ENCODE results near the gene AZU1. TPM values are rescaled to one million over a fixed set of nuclear protein-coding genes. Genes with fewer than 3 reads are reported as not detected.

The AZU1 gene
- polyA plus RNA-seq, 3 donors: 2.7 to 5.7 (median 4.3) TPM

DNA sequence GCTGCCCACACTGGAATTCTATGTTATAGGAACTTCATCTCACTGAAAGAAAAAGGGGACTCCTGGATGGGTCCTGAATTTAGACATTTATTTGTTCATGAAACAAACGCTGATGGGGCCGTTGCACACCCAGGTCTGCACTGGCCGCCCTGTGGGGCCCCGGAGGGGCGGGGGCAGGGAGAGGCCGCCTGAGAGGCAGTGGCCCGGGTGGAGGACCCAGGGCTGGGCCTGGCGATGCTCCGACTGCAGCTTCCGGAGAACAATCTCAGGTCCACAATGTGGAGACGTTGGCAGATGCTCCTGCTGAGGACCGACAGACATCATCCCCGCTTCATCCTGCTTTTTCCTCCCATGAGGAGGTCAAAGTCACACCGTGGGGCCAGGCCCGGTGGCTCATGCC is 46.7 kb upstream of the AZU1 start:
- Histone ChIP-seq H3K9me3 (replicated peaks in 1 of 2; ENCODE audit: control insufficient read depth in 1 of 2, insufficient read depth in 1 of 2, low read length in 2 of 2) (no peaks in the 10 kb centered on the region), H3K79me2 (ENCODE audit: insufficient read depth, low read length) (no peaks in the 10 kb centered on the region), H3K27ac (ENCODE audit: low read depth in 1 of 2, low read length in 2 of 2) (no peak overlapping the region), H4K20me1 (ENCODE audit: insufficient read depth, low read length) (no peaks in the 10 kb centered on the region), H3K4me1 (ENCODE audit: control insufficient read depth in 1 of 2, insufficient read depth in 2 of 2, low read length in 2 of 2) (no peaks in the 10 kb centered on the region), H3K36me3 (replicated peaks in 1 of 2; ENCODE audit: control insufficient read depth in 1 of 2, insufficient read depth in 2 of 2, low read length in 2 of 2) (no peaks in the 10 kb centered on the region), H3K9ac (ENCODE audit: insufficient read depth, low read length, poor library complexity, severe bottlenecking) (no peak overlapping the region), H3K27me3 (ENCODE audit: control insufficient read depth in 2 of 2, insufficient read depth in 2 of 2, low read length in 2 of 2) (peaks cover 0 to 2% of the 10 kb centered on the region in 2 donors), H3K4me3 (replicated peaks in 1 of 3; ENCODE audit: low read depth in 2 of 3, low read length in 3 of 3) (no peak overlapping the region), H2AFZ (ENCODE audit: insufficient read depth, low read depth, low read length, poor library complexity, severe bottlenecking) (no peak overlapping the region), H3K4me2 (replicated peaks; ENCODE audit: extremely low read depth, low read length, poor library complexity, severe bottlenecking) (no peak overlapping the region)
- DNase-seq: no peak
- H3K9me3 Mint-ChIP-seq: peaks cover 0 to 4% (median 0%) of the 10 kb centered on the region in 7 donors
- no peaks in the 10 kb centered on the region for H3K36me3 Mint-ChIP-seq
- TF ChIP-seq, protein P1, sequence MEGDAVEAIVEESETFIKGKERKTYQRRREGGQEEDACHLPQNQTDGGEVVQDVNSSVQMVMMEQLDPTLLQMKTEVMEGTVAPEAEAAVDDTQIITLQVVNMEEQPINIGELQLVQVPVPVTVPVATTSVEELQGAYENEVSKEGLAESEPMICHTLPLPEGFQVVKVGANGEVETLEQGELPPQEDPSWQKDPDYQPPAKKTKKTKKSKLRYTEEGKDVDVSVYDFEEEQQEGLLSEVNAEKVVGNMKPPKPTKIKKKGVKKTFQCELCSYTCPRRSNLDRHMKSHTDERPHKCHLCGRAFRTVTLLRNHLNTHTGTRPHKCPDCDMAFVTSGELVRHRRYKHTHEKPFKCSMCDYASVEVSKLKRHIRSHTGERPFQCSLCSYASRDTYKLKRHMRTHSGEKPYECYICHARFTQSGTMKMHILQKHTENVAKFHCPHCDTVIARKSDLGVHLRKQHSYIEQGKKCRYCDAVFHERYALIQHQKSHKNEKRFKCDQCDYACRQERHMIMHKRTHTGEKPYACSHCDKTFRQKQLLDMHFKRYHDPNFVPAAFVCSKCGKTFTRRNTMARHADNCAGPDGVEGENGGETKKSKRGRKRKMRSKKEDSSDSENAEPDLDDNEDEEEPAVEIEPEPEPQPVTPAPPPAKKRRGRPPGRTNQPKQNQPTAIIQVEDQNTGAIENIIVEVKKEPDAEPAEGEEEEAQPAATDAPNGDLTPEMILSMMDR (IDR thresholded peaks at IDR 0.05): no peak
- H3K4me1 Mint-ChIP-seq: peaks cover 2% of the 10 kb centered on the region
- WGBS (ENCODE audit: insufficient coverage): 97% methylated on average over 15 of the region's 15 CpGs
- H3K4me3 Mint-ChIP-seq: no peak overlapping the region
- H3K27me3 Mint-ChIP-seq (ENCODE audit: low read depth in 3 of 3): peaks cover 10 to 21% (median 18%) of the 10 kb centered on the region in 3 donors
- intact Hi-C loops (cut with micrococcal nuclease): no loop called here
- no peak overlapping the region for H3K27ac Mint-ChIP-seq

DNA sequence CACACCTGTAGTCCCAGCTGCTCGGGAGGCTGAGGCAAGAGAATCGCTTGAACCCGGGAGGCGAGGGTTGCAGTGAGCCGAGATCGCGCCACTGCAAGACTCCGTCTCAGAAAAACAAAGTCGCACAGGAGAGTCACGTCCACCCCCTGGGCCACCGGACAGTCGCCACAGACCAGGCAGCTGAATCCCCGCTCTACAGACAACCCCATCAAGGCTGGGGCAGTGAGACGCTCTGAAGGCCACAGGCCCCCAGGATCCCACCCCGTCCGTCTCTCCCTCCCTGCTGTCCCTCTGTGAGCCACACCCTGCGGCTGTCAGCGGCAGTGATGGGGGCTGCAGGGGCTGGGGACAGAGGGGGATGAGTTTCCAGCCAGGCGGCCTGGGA is 45.8 kb upstream of the AZU1 start:
- H3K27ac ChIP-seq (ENCODE audit: low read depth in 1 of 2, low read length in 2 of 2): no peak overlapping the region
- H3K9ac ChIP-seq (ENCODE audit: insufficient read depth, low read length, poor library complexity, severe bottlenecking): no peak overlapping the region
- Mint-ChIP-seq H3K4me3 (no peak overlapping the region), H3K9me3 (peaks cover 0 to 4% (median 0%) of the 10 kb centered on the region in 7 donors), H3K36me3 (no peaks in the 10 kb centered on the region), H3K4me1 (peaks cover 2% of the 10 kb centered on the region), H3K27ac (no peak overlapping the region), H3K27me3 (ENCODE audit: low read depth in 3 of 3) (peaks cover 11 to 21% (median 18%) of the 10 kb centered on the region in 3 donors)
- H2AFZ ChIP-seq (ENCODE audit: insufficient read depth, low read depth, low read length, poor library complexity, severe bottlenecking): no peak overlapping the region
- intact Hi-C loops (cut with micrococcal nuclease): no loop called here
- no peaks in the 10 kb centered on the region for H3K79me2 ChIP-seq (ENCODE audit: insufficient read depth, low read length)
- peaks cover 0 to 2% of the 10 kb centered on the region in 2 donors for H3K27me3 ChIP-seq (ENCODE audit: control insufficient read depth in 2 of 2, insufficient read depth in 2 of 2, low read length in 2 of 2)
- no peak overlapping the region for H3K4me3 ChIP-seq (replicated peaks in 1 of 3; ENCODE audit: low read depth in 2 of 3, low read length in 3 of 3)
- H4K20me1 ChIP-seq (ENCODE audit: insufficient read depth, low read length): no peaks in the 10 kb centered on the region
- H3K4me1 ChIP-seq (ENCODE audit: control insufficient read depth in 1 of 2, insufficient read depth in 2 of 2, low read length in 2 of 2): no peaks in the 10 kb centered on the region
- no peaks in the 10 kb centered on the region for H3K36me3 ChIP-seq (replicated peaks in 1 of 2; ENCODE audit: control insufficient read depth in 1 of 2, insufficient read depth in 2 of 2, low read length in 2 of 2)
- no peaks in the 10 kb centered on the region for H3K9me3 ChIP-seq (replicated peaks in 1 of 2; ENCODE audit: control insufficient read depth in 1 of 2, insufficient read depth in 1 of 2, low read length in 2 of 2)
- TF ChIP-seq, protein P1 (IDR thresholded peaks at IDR 0.05): no peak
- 98% methylated on average over 10 of the region's 19 CpGs for WGBS (ENCODE audit: insufficient coverage)
- no peak overlapping the region for H3K4me2 ChIP-seq (replicated peaks; ENCODE audit: extremely low read depth, low read length, poor library complexity, severe bottlenecking)
- DNase-seq: no peak
